Right lobe of liver (tissue), 4 donors: ENCODE measurements around the gene SEC14L5.

ENCODE experiments used
- POLR2A ChIP-seq: fragments of 450-650 bp; IDR thresholded peaks from one replicate; pipeline ENCODE4 v1.6.1; 2017; ENCODE audit warnings: antibody characterized with exemption, mild to moderate bottlenecking
- TF ChIP-seq, protein P1 (sequence below), 4 donors: fragments of 200-600 bp in 3 of 4; fragments of 450-650 bp in 1 of 4; IDR thresholded peaks; one replicate each; pipeline versions ENCODE4 v1.5.1 to v1.8.0; 2016 to 2022; ENCODE audit warnings: antibody characterized with exemption in 4 of 4, mild to moderate bottlenecking in 2 of 4
- donor health status: DM: no; HTN: no; CAD: no.
- donor health status: DM: no; HTN: no; CAD: no.
- donor health status: DM: no; HTN: yes; CAD: no.

DNA sequence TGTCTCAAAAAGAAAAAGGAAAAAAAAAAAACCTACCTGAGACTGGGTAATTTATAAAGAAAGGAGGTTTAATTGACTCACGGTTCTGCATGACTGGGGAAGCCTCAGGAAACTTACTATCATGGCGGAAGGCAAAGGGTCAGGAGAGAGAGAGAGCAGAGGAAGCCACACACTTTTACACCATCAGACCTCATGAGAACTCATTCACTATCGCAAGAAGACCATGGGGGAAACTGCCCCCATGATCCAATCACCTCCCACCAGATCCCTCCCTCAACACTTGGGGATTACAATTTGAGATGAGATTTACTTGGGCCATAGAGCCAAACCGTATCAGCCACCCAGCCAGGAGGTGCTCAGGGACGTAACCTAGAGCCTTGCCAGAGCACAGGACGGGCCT, 54.8 kb downstream of the SEC14L5 start:
- TF ChIP-seq, protein P1, sequence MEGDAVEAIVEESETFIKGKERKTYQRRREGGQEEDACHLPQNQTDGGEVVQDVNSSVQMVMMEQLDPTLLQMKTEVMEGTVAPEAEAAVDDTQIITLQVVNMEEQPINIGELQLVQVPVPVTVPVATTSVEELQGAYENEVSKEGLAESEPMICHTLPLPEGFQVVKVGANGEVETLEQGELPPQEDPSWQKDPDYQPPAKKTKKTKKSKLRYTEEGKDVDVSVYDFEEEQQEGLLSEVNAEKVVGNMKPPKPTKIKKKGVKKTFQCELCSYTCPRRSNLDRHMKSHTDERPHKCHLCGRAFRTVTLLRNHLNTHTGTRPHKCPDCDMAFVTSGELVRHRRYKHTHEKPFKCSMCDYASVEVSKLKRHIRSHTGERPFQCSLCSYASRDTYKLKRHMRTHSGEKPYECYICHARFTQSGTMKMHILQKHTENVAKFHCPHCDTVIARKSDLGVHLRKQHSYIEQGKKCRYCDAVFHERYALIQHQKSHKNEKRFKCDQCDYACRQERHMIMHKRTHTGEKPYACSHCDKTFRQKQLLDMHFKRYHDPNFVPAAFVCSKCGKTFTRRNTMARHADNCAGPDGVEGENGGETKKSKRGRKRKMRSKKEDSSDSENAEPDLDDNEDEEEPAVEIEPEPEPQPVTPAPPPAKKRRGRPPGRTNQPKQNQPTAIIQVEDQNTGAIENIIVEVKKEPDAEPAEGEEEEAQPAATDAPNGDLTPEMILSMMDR (IDR thresholded peaks at IDR 0.05), result no peak
- TF ChIP-seq POLR2A, result no peak
